Gastroesophageal sphincter (tissue), 3 donors: ENCODE measurements around the gene CTNNA3.
"Not testable (repeated sequence)": the region's sequence is repeated elsewhere in the genome, so short reads cannot be mapped to it uniquely, and the experiment has no call there.

ENCODE experiments used
- EP300 ChIP-seq: sonication (generic); formaldehyde crosslinking; IDR thresholded peaks from one replicate; pipeline ENCODE4 v1.6.1; 2017; ENCODE audit warnings: antibody characterized with exemption, mild to moderate bottlenecking
- POLR2A ChIP-seq, 2 donors: fragments of 450-650 bp; IDR thresholded peaks; one replicate each; pipeline ENCODE4 v1.6.1; 2017; ENCODE audit warnings: antibody characterized with exemption in 2 of 2, mild to moderate bottlenecking in 2 of 2, moderate library complexity in 1 of 2
- POLR2AphosphoS5 ChIP-seq: sonication (generic); formaldehyde crosslinking; IDR thresholded peaks from one replicate; pipeline ENCODE4 v1.6.1; 2017; ENCODE audit warnings: antibody characterized with exemption
- TF ChIP-seq, protein P1 (sequence below), 4 experiments: fragments of 200-600 bp in 2 of 4; fragments of 450-650 bp in 2 of 4; sonication (generic) in 1 of 4; IDR thresholded peaks; one replicate each; pipeline ENCODE4 v1.5.1; 2017 to 2019; ENCODE audit warnings: antibody characterized with exemption in 4 of 4, mild to moderate bottlenecking in 2 of 4, moderate library complexity in 2 of 4

- TF ChIP-seq, protein P1, sequence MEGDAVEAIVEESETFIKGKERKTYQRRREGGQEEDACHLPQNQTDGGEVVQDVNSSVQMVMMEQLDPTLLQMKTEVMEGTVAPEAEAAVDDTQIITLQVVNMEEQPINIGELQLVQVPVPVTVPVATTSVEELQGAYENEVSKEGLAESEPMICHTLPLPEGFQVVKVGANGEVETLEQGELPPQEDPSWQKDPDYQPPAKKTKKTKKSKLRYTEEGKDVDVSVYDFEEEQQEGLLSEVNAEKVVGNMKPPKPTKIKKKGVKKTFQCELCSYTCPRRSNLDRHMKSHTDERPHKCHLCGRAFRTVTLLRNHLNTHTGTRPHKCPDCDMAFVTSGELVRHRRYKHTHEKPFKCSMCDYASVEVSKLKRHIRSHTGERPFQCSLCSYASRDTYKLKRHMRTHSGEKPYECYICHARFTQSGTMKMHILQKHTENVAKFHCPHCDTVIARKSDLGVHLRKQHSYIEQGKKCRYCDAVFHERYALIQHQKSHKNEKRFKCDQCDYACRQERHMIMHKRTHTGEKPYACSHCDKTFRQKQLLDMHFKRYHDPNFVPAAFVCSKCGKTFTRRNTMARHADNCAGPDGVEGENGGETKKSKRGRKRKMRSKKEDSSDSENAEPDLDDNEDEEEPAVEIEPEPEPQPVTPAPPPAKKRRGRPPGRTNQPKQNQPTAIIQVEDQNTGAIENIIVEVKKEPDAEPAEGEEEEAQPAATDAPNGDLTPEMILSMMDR (IDR thresholded peaks at IDR 0.05) = not testable (repeated sequence)
- TF ChIP-seq POLR2A (IDR thresholded peaks at IDR 0.05); POLR2AphosphoS5; EP300: not testable (repeated sequence)
Observed at GRCh38 chr10:66335753-66336152, 1360.2 kb downstream of the CTNNA3 start.
